Endothelial cell of umbilical vein (primary cell): ENCODE results near the gene ELP4. TPM values are rescaled to one million over a fixed set of nuclear protein-coding genes. Genes with fewer than 3 reads are reported as not detected.
"Not testable (repeated sequence)": the region's sequence is repeated elsewhere in the genome, so short reads cannot be mapped to it uniquely, and the experiment has no call there.

Experiments
- BruUV-seq: library from RNA; stranded (reverse); fragments of 400-500 nt; replicated peaks from 2 replicates; lab custom pipeline; 2021; lab: Mats Ljungman, UMichigan
- CTCF ChIA-PET: fragments of 300-600, 350-600 bp; sonication (Branson Sonifier 250); formaldehyde crosslinking; loops from one replicate; lab custom pipeline; 2021; ENCODE audit warnings: antibody characterized with exemption, inconsistent platforms; lab: Charles Lee
- POLR2A ChIA-PET: fragments of 300-600, 350-600 bp; sonication (Branson Sonifier 250); formaldehyde crosslinking; loops from one replicate; lab custom pipeline; 2021; ENCODE audit warnings: antibody characterized with exemption, inconsistent platforms; lab: Charles Lee
- DNase-seq: peaks from one replicate; pipeline ENCODE4 v3.0.0-alpha.2; 2011; ENCODE audit warnings: low read depth, low spot score
- FAIRE-seq: peaks from 2 replicates; lab custom pipeline; 2011; peaks lifted over from hg19 to GRCh38; lab: Jason Lieb, UNC
- H2AFZ ChIP-seq: 2 replicates; pipeline ENCODE4 v1.6.0; 2012; ENCODE audit warnings: low read depth, low read length, control low read depth, inconsistent platforms
- H3K27ac ChIP-seq: 2 replicates; pipeline ENCODE4 v1.5.1; 2011; ENCODE audit warnings: low read depth, mild to moderate bottlenecking, control low read depth, low read length, moderate library complexity; ENCODE audit not compliant: insufficient read depth
- H3K27me3 ChIP-seq, 2 experiments: 2 replicates each; pipeline versions ENCODE4 v1.6.0 to v1.6.1; 2011; ENCODE audit warnings: low read length in 2 of 2, mixed read lengths in 1 of 2; ENCODE audit not compliant: control insufficient read depth in 2 of 2, insufficient read depth in 2 of 2
- H3K36me3 ChIP-seq, 2 experiments: 2 replicates in 1 of 2; 3 replicates in 1 of 2; pipeline ENCODE4 v1.5.1; 2011; ENCODE audit warnings: low read length in 2 of 2, mild to moderate bottlenecking in 1 of 2, moderate library complexity in 1 of 2; ENCODE audit not compliant: control insufficient read depth in 2 of 2, insufficient read depth in 2 of 2; ENCODE audit errors: extremely low read depth in 1 of 2
- H3K4me1 ChIP-seq: 3 replicates; pipeline ENCODE4 v1.5.1; 2011; ENCODE audit warnings: mild to moderate bottlenecking, low read length; ENCODE audit not compliant: control insufficient read depth, insufficient read depth; ENCODE audit errors: extremely low read depth
- H3K4me2 ChIP-seq: 2 replicates; pipeline ENCODE4 v1.6.1; 2011; ENCODE audit warnings: low read length, control low read depth, mixed read lengths; ENCODE audit not compliant: insufficient read depth
- H3K4me3 ChIP-seq, 3 experiments: fragments of 200-600 bp in 1 of 3; sonication (generic), shearing (Covaris generic) in 1 of 3; replicated peaks in 1 of 3; 2 replicates each; pipeline ENCODE4 v1.5.1; 2011 to 2016; ENCODE audit warnings: control low read depth in 3 of 3, low read length in 3 of 3, mild to moderate bottlenecking in 2 of 3, inconsistent platforms in 1 of 3, low read depth in 1 of 3, moderate library complexity in 1 of 3; ENCODE audit not compliant: insufficient read depth in 1 of 3
- H3K79me2 ChIP-seq: 2 replicates; pipeline ENCODE4 v1.6.0; 2012; ENCODE audit warnings: low read length, inconsistent platforms; ENCODE audit not compliant: control insufficient read depth, insufficient read depth
- H3K9ac ChIP-seq: replicated peaks from 2 replicates; pipeline ENCODE3; 2011; ENCODE audit warnings: low read length, control low read depth; ENCODE audit not compliant: insufficient read depth; ENCODE audit errors: extremely low read depth
- H3K9me1 ChIP-seq: replicated peaks from 3 replicates; pipeline ENCODE4 v1.6.0; 2011; ENCODE audit warnings: mild to moderate bottlenecking, low read length; ENCODE audit not compliant: control insufficient read depth, insufficient read depth; ENCODE audit errors: extremely low read depth
- H3K9me3 ChIP-seq: replicated peaks from 2 replicates; pipeline ENCODE4 v1.5.1; 2012; ENCODE audit warnings: low read length, inconsistent platforms; ENCODE audit not compliant: control insufficient read depth, insufficient read depth
- H4K20me1 ChIP-seq: replicated peaks from 2 replicates; pipeline ENCODE3; 2011; ENCODE audit warnings: mild to moderate bottlenecking, low read length; ENCODE audit not compliant: control insufficient read depth, insufficient read depth; ENCODE audit errors: extremely low read depth
- EZH2 ChIP-seq: IDR thresholded peaks from 2 replicates; pipeline ENCODE4 v1.6.1; 2012; ENCODE audit warnings: borderline replicate concordance, low read depth, mild to moderate bottlenecking, moderate library complexity, low read length, inconsistent platforms; ENCODE audit not compliant: severe bottlenecking
- FOS ChIP-seq: IDR thresholded peaks from 2 replicates; pipeline ENCODE4 v1.6.1; 2011; ENCODE audit warnings: mild to moderate bottlenecking, low read length, moderate library complexity, borderline replicate concordance; ENCODE audit not compliant: insufficient read depth
- JUN ChIP-seq: IDR thresholded peaks from 2 replicates; pipeline ENCODE4 v1.6.1; 2011; ENCODE audit warnings: borderline replicate concordance, low read depth; ENCODE audit not compliant: insufficient read length, insufficient read depth
- MYC ChIP-seq: IDR thresholded peaks from one replicate; pipeline ENCODE4 v1.6.1; 2011; ENCODE audit warnings: mild to moderate bottlenecking, low read depth, low read length
- POLR2A ChIP-seq: IDR thresholded peaks from 2 replicates; pipeline ENCODE4 v1.6.1; 2012; ENCODE audit warnings: low read depth, mild to moderate bottlenecking, control low read depth, low read length
- POLR2AphosphoS5 ChIP-seq: IDR thresholded peaks from 2 replicates; pipeline ENCODE4 v1.6.1; 2012; ENCODE audit warnings: low read depth, mild to moderate bottlenecking, control low read depth, low read length, moderate library complexity; ENCODE audit not compliant: insufficient read depth
- dilution Hi-C: fragments of 300-500 bp; cut with MboI; formaldehyde crosslinking; loops from one replicate; pipeline ENCODE4 v1.15.0; 2019; ENCODE audit warnings: low sequenced_read_pairs; ENCODE audit not compliant: extremely low pct_ligation_motif_present
- intact Hi-C: fragments of 100-400 bp; cut with micrococcal nuclease; formaldehyde crosslinking; loops from one replicate; pipeline ENCODE4 v1.10.0; 2022
- polyA plus RNA-seq, 4 experiments: library from polyadenylated mRNA; depleted of rRNA in 3 of 4; stranded (reverse) in 3 of 4; unstranded in 1 of 4; fragments of >200 nt; gene quantifications; 2 replicates each; pipeline versions ENCODE4 v1.2.1 to v1.2.3, GENCODE V29; 2011 to 2012; ENCODE audit warnings: missing spikeins in 1 of 4
- total RNA-seq: library from RNA; stranded (reverse); gene quantifications from 2 replicates; pipeline ENCODE4 v1.2.3, GENCODE V29; 2021
- TF ChIP-seq, protein P1 (sequence below), 2 donors: IDR thresholded peaks; 1 replicate in 1 of 2; 2 replicates in 1 of 2; pipeline ENCODE4 v1.5.1; 2011; ENCODE audit warnings: low read length in 2 of 2, mild to moderate bottlenecking in 2 of 2, moderate library complexity in 2 of 2, control low read depth in 1 of 2, inconsistent platforms in 1 of 2, low read depth in 1 of 2; ENCODE audit not compliant: insufficient read depth in 1 of 2; ENCODE audit errors: extremely low read depth in 1 of 2
- TF ChIP-seq, protein P2 (sequence below): IDR thresholded peaks from 2 replicates; pipeline ENCODE4 v1.6.1; 2011; ENCODE audit not compliant: insufficient read depth, insufficient read length

ELP4 gene
- total and polyA plus RNA-seq, 2 donors (not counting 3 experiments of a cell fraction or from before 2014, with no cell fraction given) = 11.6 to 16.3 TPM

DNA sequence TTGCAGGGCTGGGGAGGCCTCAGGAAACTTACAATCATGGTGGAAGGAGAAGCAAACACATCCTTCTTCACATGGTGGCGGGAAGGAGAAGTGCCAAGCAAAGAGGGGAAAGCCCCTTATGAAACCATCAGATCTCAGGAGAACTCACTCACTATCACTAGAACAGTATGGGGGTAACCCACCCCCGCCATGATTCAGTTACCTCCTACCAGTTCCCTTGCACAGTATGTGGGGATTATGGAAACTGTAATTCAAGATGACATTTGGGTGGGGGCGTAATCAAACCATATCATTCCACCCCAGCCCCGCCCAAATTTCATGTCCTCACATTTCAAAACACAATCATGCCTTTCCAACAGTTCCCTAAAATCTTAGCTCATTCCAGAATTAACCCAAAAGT lies 16.3 kb upstream of the ELP4 start:
- Histone ChIP-seq H3K79me2 (peaks cover 7% of the 10 kb centered on the region), H3K9ac (no peak overlapping the region), H3K4me3 (no peak overlapping the region), H3K27ac (no peak overlapping the region), H3K4me2 (no peak overlapping the region), H3K36me3 (no peaks in the 10 kb centered on the region), H3K9me1 (no peaks in the 10 kb centered on the region), H4K20me1 (no peaks in the 10 kb centered on the region), H3K27me3 (no peaks in the 10 kb centered on the region), H3K9me3 (no peaks in the 10 kb centered on the region), H2AFZ (no peak overlapping the region), H3K4me1 (no peaks in the 10 kb centered on the region)
- ChIA-PET CTCF (interaction anchor here (1.3 to 1.8 kb wide), 2 partner anchors 378 to 465 kb away, joined by 3 to 5 read pairs; no protein-coding TSS in a partner anchor), POLR2A (no interaction called here)
- dilution Hi-C loops = no loop called here
- DNase-seq = no peak
- TF ChIP-seq MYC (no peak), POLR2AphosphoS5 (no peak), FOS (no peak), POLR2A (no peak), JUN (no peak), EZH2 (no peak)
- TF ChIP-seq, protein P1, sequence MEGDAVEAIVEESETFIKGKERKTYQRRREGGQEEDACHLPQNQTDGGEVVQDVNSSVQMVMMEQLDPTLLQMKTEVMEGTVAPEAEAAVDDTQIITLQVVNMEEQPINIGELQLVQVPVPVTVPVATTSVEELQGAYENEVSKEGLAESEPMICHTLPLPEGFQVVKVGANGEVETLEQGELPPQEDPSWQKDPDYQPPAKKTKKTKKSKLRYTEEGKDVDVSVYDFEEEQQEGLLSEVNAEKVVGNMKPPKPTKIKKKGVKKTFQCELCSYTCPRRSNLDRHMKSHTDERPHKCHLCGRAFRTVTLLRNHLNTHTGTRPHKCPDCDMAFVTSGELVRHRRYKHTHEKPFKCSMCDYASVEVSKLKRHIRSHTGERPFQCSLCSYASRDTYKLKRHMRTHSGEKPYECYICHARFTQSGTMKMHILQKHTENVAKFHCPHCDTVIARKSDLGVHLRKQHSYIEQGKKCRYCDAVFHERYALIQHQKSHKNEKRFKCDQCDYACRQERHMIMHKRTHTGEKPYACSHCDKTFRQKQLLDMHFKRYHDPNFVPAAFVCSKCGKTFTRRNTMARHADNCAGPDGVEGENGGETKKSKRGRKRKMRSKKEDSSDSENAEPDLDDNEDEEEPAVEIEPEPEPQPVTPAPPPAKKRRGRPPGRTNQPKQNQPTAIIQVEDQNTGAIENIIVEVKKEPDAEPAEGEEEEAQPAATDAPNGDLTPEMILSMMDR (IDR thresholded peaks at IDR 0.05; ENCODE audit: extremely low read depth in 1 of 2, insufficient read depth in 1 of 2, low read depth in 1 of 2, low read length in 2 of 2) = no peak
- TF ChIP-seq, protein P2, sequence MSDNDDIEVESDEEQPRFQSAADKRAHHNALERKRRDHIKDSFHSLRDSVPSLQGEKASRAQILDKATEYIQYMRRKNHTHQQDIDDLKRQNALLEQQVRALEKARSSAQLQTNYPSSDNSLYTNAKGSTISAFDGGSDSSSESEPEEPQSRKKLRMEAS = no peak
- intact Hi-C loops = loop anchor here (5.0 kb wide), 1 partner anchor 149 kb away; no protein-coding TSS in a partner anchor
- BruUV-seq = no TSS peak
- no peak for FAIRE-seq

DNA sequence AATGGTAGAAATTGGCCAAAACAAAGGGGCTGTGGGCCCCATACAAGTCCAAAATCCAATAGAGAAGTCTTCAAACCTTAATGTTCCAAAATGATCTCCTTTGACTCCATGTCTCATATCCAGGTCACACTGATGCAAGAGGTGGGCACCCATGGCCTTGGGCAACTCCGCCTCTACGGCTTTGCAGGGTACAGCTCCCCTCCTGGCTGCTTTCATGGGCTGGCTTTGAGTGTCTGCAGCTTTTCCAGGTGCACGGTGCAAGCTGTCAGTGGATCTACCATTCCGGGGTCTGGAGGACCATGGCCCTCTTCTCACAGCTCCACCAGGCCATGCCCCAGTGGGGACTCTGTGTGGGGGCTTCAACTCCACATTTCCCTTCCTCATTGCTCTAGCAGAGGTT lies 15.8 kb upstream of the ELP4 start:
- H3K27ac ChIP-seq, H4K20me1 ChIP-seq, DNase-seq, POLR2A ChIA-PET, H3K4me2 ChIP-seq, H3K9me1 ChIP-seq, H3K9ac ChIP-seq, H3K4me3 ChIP-seq, H3K27me3 ChIP-seq, BruUV-seq, H2AFZ ChIP-seq, dilution Hi-C loops, H3K4me1 ChIP-seq, FAIRE-seq, H3K36me3 ChIP-seq, H3K9me3 ChIP-seq, H3K79me2 ChIP-seq: not testable (repeated sequence)
- CTCF ChIA-PET = interaction anchor here (0.6 to 1.3 kb wide), 2 partner anchors 71 to 377 kb away, joined by 3 read pairs; no protein-coding TSS in a partner anchor
- intact Hi-C loops = loop anchor here (5.0 kb wide), 1 partner anchor 149 kb away; no protein-coding TSS in a partner anchor
